GM10847 (cell line): Measurements from ENCODE around the gene SPPL2C.

Experiments
- POLR2A ChIP-seq: IDR thresholded peaks from 2 replicates; pipeline ENCODE4 v1.6.1; 2011; ENCODE audit not compliant: insufficient read length; ENCODE audit errors: extremely low read depth

The SPPL2C gene

GRCh38 chr17:45883063-45883462 lies 38.4 kb downstream of the SPPL2C start:
- TF ChIP-seq POLR2A: no peak

DNA sequence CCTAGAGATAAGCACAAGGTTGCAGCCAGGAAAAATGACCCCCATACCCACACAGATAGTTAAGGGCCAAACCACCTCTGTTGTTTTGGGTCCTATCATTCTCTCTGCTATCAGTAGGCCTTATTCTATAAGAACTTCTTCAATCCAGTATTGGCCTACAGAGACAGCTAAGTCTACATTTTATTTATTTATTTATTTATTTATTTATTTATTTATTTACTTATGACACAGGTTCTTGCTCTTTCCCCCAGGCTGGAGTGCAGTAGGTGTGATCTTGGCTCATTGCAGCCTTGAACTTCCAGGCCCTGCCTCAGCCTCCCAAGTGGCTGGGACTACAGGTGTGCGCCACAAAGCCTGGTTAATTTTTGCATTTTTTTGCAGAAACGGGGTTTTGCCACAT lies 42.2 kb downstream of the SPPL2C start:
- no peak for TF ChIP-seq POLR2A

- no peak for TF ChIP-seq POLR2A
These were observed 43.7 kb downstream of the SPPL2C start for GRCh38 chr17:45888392-45888791.

DNA sequence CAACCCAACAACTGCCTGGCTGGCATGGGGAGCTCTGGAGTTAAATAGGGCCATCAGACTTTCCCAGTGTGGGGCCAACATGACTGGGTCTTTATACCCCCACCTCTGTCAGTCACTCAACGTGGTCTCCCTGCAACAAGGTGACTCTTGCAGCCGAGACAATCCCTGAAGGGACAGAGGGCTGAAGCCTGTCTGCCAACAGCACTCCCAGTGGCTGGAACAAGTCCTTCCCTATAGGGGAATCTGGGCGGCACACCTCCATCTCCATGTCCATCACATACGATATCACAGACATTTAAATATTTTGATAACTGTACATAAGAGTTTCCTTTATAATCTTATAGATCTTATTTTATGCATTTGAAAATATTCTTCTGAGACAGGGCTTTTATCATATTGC lies 44.9 kb downstream of the SPPL2C start:
- no peak for TF ChIP-seq POLR2A

- TF ChIP-seq POLR2A: no peak
These were observed 49.0 kb downstream of the SPPL2C start for GRCh38 chr17:45893725-45894021.

GRCh38 chr17:45894022-45894784 lies 49.5 kb downstream of the SPPL2C start, which contains the start of gene MAPT:
Gene MAPT (plus strand): TSS chr17:45894554. CDS start chr17:45962338, 67,784 bp downstream.
- TF ChIP-seq POLR2A: no peak

DNA sequence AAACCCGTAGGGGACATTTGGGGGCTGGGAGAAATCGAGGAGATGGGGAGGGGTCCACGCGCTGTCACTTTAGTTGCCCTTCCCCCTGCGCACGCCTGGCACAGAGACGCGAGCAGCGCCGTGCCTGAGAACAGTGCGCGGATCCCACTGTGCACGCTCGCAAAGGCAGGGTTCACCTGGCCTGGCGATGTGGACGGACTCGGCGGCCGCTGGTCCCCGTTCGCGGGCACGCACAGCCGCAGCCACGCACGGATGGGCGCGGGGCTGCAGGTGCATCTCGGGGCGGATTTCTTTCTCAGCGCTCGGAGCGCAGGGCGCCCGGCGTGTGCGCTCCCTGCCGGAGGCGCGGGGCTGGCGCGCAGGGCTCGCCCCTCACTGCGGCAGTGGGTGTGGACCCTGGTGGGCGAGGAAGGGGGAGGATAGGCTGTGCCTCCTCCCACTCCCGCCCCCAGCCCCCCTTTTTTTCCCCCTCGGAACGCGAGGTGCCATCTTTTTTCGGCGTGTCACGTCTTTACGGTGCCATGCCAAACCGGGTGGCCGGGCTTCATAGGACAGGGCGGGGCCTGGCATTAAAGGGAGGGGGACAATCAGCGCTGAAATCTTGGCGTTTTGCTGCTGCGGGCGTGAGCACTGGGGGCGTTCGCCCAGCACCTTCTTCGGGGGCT lies 50.8 kb downstream of the SPPL2C start:
- no peak for TF ChIP-seq POLR2A

GRCh38 chr17:45895969-45896785 lies 51.5 kb downstream of the SPPL2C start:
- TF ChIP-seq POLR2A: no peak
